ENCODE results near the gene MRPL52.
A peak's percentile ranks its signal among the peaks of the same experiment; 100 is the strongest.
"Not testable (repeated sequence)": the region's sequence is repeated elsewhere in the genome, so short reads cannot be mapped to it uniquely, and the experiment has no call there.

MRPL52 gene

DNA sequence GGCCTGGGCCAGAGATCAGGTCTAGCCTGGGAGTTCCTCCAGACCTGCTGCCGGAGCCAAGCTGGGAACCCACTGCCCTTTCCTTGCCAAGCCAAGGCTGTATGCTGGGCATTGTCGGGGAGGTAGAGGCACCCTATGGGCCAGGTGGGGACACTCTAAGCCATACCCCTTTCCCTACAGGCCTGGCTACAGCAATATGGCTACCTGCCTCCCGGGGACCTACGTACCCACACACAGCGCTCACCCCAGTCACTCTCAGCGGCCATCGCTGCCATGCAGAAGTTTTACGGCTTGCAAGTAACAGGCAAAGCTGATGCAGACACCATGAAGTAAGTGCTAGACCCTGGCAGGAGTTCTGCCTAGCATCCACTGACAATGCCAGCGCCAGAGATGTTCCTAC is 11.6 kb downstream of the MRPL52 start:
- no peak for DNase-seq

DNA sequence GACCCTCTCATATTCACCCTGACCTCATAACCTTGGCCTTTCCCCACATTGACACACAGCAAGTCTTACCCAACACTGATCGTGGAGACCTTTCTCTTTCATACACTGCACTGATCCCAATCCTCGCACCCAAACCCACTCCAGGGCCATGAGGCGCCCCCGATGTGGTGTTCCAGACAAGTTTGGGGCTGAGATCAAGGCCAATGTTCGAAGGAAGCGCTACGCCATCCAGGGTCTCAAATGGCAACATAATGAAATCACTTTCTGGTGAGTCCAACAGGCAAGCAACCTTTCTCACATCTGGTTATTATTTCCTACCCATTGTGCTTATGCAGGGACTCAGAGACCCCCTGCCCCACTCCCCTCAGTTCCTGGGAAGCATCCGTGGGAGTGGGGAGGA is 12.1 kb downstream of the MRPL52 start:
- DNase-seq: no peak

DNA sequence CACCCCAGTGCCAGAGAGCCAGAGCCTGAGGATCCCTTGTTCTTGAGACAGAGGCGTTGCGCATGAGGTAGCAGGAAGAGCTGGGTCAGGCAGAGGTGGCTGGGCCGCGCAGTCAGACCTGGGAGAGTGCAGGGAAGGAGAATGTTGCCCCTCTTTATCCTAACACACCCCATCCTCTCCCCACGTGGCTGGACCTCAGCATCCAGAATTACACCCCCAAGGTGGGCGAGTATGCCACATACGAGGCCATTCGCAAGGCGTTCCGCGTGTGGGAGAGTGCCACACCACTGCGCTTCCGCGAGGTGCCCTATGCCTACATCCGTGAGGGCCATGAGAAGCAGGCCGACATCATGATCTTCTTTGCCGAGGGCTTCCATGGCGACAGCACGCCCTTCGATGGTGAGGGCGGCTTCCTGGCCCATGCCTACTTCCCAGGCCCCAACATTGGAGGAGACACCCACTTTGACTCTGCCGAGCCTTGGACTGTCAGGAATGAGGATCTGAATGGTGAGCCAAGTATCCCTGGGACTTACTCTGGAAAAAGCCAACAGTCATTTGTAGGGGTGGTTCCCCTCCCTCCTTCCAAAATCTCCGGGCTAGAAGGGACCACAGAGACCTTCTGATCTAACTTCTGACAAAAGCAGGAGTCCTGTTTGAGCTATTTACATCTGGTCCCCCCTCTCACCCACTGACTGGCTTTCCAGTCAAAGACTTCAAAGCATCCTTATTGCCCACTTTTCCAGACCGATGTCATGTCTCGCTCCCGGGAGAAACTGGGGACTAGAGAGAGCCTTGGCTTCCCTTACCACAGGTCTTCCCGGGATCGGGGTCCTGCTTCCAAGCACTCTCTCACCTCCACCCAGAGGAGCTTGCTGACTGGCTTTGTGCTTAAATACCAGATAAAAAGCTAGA is 12.8 kb downstream of the MRPL52 start:
- no peak for DNase-seq

DNA sequence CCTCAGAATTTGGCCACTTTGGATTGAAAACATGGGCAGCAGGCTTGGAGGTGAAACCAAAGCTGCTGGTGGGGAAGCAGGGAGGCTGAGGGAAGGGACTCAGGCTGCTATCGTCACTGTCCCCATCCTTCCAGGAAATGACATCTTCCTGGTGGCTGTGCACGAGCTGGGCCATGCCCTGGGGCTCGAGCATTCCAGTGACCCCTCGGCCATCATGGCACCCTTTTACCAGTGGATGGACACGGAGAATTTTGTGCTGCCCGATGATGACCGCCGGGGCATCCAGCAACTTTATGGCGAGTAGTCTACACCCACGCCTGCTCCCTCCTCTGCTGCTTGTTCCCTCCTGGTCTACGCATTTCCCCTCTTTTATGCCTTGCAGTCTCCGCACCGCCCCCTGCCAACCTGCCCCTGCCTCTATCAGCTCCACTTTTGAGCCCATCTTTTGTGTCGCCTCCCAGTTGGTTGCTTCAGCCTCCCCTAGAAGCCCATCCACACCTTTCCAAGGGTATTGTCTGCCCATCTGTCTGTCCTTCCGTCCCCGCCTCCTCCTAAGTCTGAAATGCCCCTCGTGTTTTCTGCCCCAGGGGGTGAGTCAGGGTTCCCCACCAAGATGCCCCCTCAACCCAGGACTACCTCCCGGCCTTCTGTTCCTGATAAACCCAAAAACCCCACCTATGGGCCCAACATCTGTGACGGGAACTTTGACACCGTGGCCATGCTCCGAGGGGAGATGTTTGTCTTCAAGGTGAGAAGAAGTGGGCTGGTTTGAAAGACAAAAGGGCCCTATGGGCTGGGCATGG is 13.6 kb downstream of the MRPL52 start:
- DNase-seq: no peak

DNA sequence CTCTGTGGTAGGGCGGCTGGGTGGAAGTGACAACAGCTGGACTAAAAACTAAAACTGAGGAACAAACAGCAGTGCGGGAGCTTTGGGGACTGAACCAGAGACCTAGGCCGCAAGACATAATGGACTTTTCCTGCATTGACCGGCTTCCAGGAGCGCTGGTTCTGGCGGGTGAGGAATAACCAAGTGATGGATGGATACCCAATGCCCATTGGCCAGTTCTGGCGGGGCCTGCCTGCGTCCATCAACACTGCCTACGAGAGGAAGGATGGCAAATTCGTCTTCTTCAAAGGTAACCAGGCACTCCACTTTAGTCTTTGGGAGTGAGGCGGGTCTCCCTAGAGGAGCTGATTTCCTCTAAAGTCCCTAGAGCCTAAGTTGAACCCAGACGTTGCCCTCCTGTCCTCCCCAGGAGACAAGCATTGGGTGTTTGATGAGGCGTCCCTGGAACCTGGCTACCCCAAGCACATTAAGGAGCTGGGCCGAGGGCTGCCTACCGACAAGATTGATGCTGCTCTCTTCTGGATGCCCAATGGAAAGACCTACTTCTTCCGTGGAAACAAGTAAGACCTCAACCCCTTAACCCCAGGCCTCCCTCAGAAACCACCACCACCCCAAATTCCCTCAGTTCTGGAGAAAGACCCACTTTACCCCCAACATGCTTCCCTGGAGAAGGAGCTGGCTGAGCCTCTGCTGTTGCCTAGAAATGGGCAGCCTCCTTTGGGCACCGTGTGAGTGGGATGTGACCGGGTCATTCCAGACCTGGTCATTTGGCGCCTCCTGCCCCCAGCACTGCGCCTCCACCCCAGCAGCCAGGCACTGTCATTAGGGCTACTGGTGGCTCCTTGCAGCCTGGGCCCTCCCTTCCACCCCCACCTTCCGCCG is 14.8 kb downstream of the MRPL52 start:
- DNase-seq: no peak

DNA sequence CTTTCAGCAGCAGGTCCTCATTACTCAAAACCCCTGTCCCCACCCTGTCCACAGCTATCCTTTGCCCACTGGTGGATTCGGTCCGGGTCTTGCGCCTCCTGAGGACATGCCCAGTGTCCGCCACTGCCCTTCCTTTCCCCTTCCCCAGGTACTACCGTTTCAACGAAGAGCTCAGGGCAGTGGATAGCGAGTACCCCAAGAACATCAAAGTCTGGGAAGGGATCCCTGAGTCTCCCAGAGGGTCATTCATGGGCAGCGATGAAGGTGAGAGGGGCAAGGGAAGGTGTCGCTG is 15.4 kb downstream of the MRPL52 start:
- DNase-seq: no peak

DNA sequence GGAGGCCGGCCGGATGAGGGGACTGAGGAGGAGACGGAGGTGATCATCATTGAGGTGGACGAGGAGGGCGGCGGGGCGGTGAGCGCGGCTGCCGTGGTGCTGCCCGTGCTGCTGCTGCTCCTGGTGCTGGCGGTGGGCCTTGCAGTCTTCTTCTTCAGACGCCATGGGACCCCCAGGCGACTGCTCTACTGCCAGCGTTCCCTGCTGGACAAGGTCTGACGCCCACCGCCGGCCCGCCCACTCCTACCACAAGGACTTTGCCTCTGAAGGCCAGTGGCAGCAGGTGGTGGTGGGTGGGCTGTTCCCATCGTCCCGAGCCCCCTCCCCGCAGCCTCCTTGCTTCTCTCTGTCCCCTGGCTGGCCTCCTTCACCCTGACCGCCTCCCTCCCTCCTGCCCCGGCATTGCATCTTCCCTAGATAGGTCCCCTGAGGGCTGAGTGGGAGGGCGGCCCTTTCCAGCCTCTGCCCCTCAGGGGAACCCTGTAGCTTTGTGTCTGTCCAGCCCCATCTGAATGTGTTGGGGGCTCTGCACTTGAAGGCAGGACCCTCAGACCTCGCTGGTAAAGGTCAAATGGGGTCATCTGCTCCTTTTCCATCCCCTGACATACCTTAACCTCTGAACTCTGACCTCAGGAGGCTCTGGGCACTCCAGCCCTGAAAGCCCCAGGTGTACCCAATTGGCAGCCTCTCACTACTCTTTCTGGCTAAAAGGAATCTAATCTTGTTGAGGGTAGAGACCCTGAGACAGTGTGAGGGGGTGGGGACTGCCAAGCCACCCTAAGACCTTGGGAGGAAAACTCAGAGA is 16.3 kb downstream of the MRPL52 start:
- no peak for DNase-seq

DNA sequence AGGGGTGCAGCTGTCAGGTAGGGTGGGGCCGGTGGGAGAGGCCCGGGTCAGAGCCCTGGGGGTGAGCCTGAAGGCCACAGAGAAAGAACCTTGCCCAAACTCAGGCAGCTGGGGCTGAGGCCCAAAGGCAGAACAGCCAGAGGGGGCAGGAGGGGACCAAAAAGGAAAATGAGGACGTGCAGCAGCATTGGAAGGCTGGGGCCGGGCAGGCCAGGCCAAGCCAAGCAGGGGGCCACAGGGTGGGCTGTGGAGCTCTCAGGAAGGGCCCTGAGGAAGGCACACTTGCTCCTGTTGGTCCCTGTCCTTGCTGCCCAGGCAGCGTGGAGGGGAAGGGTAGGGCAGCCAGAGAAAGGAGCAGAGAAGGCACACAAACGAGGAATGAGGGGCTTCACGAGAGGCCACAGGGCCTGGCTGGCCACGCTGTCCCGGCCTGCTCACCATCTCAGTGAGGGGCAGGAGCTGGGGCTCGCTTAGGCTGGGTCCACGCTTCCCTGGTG is 17.2 kb downstream of the MRPL52 start:
- no peak for DNase-seq

DNA sequence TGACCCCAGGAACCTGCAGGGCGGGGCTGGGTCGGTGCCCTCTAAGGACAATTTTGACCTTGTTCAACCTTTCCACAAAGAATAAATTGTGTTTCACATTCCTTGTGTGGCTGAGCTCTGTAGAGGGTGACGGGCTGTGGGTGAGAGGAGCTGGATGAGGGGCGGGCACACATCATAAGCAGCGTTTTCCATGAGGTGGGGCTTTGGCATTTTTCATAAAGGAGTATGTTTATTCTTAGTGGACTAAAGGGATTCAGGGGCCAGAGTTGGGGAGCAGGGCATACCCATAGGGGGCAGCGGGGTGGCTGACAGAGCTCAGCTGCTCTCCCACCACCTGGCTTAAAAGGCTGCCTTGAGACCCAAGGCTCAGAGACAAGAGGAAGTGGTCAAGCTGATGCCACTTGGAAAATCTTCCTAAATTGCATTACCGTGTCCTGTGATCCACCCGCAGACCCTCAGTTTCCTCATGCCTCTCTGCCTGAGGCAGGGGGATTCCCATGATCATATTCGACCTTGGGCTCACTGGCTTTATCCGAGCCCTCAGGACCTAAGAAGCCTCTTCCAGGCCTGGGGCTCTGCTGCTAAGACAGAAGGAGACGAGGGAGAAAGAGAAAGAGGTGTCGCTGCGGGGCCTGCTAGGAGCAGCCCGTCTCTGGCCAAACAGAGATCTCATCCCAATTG is 18.1 kb downstream of the MRPL52 start:
- DNase-seq: no peak

DNA sequence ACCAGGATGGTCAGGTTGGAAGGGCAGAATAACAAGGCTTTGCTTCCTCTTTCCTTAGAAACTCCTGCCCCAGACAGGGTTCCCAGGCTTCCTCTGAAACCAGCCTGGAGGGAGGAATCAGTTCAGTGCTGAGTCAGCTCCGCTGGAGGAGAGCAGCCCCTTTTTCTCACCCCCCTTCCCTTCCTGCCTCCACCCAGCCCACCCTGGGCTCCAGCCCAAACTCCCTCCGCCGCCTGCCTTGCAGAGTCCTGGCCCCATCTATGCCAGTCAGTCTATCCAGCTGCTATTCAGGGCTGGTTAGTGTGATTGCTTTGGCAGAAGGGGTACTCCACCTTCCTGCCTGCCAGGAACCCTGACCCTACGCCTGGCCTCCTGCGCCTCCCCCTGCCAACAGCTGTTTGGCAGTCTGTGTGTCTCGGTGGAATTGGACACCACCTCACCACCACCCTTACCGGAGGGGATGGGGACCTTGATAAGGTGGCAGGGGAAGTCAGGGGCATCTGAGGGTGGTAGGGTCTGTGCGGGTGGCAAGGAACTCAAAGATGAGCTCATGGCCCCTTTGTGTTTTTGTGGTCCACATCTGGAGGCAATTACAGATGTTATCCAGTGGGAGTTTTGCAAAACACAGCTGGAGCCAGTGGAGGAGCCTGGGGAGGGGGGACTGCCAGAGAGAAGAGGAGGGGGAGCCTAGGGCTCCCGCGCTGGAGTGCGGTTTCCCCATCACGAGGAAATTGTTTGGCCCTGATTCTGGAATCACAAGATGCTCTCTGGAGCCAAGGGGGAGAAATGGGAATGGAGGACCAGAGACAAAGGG is 18.9 kb downstream of the MRPL52 start:
- peak; percentile 14 for DNase-seq

DNA sequence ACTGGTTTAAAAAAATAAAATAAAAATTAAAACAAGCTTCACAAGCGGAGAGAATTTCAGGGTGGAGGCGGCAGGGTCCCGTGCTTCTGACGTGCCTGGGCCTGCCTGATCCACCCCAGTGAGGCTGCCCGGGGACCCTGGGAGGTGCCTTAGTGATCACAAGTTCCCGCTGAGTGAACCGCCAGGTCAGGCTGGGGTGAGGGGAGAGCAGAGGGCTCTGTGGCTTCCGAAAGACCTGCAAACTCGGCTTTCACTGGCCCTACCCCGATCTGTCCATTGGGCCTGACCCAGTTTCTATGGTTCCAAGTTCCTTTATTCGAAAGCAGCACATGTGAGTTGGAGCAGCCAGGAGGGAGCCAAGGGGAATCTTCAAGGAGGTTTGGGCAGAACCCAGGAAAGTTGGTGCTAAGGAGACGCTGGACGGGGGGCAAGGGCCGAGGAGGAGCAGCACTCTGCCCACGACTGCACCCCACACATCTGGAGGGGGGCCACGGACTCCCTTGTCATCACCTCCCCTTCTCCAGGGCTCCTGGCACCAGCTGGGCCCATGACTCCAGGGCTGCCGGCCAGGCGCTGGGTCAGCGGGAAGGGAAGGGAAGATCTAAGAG is 19.6 kb downstream of the MRPL52 start:
- no peak for DNase-seq

DNA sequence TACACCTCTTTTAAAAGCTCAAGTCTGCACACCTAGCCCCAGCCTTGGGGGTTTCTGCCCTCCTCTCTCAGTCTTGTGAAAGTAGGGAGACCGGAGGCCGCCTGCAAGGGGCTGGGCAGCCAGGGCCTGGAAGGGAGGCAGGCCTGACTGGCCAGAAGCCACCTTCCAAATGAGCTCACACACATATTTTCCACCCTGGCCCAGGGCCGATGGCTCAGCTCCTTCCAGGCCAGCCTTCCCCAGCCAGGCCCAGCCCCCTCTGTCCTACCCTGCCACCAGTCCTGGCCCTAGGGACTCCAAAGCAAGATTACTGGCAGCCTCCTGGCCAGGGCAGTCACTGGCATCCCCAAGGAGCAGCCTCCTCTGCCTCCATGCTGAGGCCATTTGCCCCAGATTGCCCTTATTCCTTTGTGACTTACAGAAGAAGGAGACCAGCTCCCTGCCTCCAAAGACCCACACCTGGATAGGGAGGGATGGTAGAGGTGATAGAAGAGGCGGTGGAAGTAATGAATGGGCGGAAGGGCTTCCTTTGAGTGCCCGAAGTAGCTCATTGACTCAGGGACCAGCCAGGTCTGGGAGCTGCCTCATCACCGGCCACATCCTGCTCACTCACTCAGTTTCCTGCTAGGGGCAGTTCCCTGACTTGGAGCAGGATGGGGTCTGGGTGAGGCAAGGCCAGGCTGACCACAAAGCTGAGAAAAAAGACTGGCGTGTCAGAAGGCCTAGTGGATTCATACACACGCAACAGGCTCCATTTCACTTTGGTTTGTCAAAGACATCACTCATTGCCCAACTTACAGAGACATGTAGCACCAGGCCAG is 21.5 kb downstream of the MRPL52 start:
- no peak for DNase-seq

DNA sequence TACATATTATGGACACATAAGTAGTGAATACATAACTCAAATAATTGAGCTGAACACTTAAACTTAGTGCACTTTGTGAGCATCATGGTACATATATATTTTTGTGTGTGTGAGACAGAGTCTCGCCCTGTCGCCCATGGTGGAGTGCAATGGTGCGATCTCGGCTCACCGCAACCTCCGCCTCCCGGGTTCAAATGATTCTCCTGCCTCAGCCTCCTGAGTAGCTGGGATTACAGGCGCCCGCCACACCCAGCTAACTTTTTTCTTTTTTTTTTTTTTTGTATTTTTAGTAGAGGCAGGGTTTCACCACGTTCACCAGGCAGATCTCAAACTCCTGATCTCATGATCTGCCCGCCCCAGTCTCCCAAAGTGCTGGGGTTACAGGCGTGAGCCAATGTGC is 22.5 kb downstream of the MRPL52 start:
- DNase-seq: not testable (repeated sequence)

DNA sequence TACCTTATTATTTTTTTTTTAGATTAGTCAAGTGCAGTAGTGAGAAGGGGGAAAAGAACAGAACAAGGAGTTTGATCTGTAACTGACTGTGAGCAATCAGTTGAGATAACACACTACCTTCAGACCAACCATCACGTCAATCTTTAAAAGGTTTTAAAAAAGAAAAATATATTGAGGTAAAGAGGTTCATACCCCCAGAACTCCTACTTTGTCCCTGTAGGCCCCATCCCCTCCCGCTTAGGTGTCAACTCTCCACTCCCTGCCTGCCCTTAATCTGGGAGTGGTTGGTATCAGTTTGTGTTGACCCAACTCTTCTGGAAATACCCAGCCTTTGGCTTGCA is 22.9 kb downstream of the MRPL52 start:
- DNase-seq: no peak

DNA sequence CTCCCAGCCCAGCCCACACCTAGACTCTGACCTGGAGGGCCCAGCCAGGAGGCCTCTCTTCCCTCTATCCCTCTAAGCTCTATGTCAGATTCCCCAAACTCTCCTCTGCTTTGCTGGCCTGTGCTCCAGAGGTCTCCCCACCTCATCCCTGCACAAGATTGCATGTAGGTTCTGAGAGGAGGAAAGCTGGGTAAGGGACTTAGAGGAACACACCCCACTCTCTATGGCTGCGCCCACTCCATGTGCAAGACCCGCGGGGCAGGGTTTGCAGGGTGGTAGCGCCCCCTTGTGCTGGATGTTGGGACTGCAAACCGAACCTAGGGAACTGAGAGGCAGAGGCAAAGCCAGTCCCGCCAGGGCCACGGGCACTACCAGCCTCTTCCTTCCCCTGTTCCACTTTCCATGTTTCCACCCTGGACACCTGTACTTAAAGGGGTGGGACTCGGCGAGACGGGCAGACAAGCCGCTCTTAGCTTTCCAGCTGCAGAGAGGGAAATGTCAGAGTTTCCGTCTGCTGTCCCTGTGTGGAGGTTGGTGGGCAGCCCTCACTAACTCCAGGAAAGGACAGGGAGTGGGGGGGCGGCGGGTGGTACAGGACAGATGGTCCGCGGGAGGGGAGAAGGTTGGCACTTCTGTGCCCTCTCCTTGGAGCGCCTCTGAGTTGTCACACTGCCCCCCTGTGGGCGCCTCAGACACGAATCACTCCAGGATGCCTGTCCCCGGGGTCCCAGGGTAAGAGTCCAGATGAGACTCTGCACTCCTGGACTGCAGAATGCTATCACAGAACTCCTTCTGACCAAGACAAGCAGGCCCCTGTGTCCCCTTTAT is 23.5 kb downstream of the MRPL52 start:
- no peak for DNase-seq

DNA sequence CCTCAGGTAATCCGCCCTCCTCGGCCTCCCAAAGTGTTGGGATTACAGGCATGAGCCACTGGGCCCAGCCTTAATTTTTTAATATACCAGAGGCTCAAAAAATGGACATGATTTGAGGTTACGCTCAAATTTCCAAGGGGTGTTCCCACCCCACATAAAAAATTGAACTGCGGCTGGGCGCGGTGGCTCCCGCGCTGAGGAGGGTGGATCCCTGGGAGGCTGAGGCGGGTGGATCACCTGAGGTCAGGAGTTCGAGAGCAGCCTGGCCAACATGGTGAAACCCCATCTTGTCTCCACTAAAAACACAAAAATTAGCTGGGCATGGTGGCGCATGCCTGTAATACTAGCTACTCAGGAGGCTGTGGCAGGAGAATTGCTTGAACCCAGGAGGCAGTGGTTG is 24.6 kb downstream of the MRPL52 start:
- DNase-seq: not testable (repeated sequence)

DNA sequence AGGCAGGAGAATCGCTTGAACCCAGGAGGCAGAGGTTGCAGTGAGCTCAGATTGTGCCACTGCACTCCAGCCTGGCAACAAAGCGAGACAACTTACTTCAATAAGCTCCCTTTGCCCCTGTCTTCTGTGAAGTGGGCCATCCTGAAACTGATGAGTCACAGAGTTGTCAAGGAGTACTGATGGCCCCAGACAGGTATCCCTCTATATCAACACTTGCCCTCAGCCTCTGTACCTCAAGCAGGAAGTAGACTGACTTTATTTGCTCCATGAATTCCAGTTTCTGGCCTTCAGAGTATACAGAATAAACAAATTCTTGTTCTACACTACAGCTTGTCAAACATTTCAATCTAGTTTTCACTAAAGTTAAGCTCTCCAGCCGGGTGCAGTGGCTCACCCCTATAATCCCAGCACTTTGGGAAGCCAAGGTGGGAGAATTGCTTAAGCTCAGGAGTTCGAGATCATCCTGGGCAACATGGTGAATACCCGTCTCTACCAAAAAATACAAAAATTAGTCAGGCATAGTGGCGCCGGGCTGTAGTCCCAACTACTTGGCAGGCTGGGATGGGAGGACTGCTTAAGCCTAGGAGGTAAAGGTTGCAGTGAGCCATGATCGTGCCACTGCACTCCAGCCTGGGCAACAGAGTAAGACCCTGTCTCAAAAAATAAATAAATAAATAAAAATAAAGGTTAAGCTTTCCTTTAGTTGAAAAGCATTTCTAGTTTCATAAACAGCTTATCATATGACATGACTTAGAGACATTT is 25.5 kb downstream of the MRPL52 start:
- no peak for DNase-seq

DNA sequence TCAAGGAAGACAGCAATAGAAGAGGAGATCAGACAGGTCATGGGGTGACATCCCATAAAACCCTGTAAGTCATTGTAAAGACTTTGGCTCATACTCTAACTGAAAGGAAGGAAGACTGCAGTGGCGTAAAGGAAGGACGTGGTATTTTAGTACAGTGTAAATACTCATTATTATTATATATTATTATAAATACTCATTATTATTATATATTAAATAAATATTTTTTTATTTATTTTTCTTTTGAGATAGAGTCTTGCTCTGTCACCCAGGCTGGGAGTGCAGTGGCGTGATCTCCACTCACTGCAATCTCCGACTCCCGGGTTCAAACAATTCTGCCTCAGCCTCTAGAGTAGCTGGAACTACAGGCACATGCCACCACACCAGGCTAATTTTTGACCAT is 26.7 kb downstream of the MRPL52 start:
- DNase-seq: no peak
